ENCODE data around the gene ARHGEF12.

ARHGEF12 gene

DNA sequence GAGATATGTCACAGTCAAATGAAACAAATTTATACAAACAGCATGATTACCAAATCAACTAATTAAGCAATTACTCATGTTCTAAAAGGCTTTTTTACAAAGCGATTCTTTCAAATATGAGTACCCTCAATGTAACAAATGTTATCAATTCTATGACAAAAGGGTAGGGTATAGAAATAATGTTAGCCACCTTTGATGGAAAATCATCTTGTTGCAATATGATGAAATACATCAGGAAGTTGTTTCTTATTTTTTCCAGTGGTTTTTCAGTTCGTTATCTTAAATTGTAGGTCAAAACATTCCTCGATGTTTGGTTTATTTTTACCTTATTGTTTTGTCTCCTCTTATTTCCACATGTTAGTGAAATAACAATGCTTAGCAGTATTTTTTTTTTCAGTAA is 6.5 kb downstream of the ARHGEF12 start:
- DNase-seq: no peak

DNA sequence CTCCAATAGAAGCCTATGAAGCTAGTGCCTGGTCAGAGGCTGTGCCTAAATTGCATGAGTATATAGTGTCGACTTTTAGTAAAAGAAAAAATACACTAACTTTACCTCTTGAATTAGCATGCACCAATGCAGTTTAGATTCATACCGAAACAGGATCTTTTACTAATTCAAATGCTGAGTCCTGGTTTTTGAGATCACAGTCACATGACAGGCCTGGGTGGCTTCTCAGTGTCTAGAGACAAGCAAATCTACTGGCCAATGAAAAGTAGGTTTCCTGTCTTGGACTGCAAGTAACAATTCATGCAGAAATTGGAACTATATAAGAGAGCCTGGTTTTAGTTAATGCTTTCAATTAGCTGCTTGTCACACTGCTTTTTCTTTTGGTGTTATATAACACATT is 7.2 kb downstream of the ARHGEF12 start:
- DNase-seq: no peak

DNA sequence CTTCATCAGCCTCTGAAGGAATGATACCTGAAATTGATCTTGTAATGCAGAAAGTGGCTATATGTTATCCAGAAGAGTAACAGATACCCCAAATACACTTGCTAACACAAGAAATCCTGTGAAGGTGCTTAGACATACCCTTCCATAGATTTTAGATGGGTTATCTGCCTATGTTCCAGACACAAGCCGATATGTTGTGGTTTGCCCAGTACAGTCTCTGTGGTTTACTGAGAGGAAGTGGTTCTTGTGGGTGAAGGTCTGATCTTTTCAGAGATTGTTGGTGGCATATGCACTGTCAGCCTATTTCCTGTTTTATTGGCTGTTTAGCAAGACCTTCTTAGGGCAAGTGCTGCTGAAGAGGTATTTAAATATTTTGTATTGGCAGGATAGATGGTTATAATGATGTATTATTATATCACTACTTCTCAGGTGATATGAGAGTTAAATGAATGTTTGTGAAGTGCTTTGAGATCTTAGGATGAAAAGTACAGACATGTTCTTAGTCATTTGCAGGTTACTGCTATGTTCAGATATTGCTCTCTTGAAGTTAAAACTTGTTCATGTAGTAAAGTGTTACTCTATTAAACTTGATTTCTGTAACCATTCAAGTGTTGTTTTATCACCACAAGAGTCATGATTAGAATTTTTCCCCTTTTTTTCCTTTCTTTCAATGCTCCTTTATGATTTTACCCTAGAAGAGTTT is 8.2 kb downstream of the ARHGEF12 start:
- DNase-seq: no peak

GRCh38 chr11:120346233-120346632 is 10.0 kb downstream of the ARHGEF12 start:
- no peak for DNase-seq

- no peak for DNase-seq
These were observed 14.4 kb downstream of the ARHGEF12 start for GRCh38 chr11:120350637-120351036.

DNA sequence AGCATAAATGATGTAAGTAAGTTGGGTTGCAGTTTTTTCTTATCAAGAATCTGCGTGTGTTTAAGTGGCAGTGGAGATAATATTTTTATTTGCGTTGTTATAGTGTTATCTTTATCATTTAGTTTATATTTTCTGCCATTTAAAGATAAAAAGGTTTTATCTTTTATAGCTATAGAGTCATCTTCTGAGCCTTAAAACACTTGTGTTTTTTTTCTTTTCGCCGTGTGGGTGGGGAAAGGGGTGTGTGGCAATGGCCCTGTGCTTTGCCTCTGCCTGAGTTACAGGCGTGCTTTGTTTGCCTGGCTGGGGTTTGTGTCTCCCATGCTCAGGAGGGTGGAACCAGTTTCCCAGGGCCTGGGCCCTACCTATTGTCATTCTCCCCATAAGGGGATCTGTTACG is 16.2 kb downstream of the ARHGEF12 start:
- DNase-seq: no peak

DNA sequence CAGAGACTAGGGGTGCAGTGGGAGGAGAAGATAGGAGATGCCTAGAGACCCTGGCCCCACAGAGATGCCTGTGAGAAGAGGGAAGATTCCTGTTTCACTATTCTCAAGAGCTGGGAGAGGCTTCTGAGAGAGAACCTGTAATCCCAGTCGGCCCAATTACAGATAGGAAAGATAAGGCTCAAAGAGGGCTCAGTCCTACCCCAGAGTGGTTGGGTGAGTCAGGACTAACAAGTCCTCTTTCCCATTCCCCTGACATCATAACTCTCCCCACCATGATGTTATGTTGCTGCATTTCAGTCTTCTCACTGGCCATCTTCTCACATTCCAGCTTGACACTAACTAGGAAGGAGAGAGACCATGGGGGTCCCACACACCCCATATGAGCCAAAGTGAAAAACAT is 17.9 kb downstream of the ARHGEF12 start:
- DNase-seq: no peak

DNA sequence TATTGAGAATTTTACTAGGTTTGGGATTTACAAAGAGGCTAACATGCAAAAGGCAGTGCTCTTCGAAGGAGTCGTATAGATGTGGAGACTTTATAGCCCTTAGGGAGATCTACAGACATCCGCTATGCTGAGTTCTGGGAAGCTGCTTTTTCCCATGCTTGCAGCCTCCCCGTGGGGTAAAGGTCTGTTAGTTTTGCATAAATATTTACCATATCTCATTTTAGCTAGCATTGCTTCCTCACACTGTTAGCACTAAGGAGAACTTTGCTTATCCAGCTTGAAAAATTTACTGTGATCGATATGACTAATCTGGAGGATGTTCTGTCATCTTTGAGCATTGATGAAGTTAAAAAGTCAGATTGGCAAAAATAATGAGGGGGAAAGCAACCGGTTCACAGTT is 18.6 kb downstream of the ARHGEF12 start:
- DNase-seq: no peak

DNA sequence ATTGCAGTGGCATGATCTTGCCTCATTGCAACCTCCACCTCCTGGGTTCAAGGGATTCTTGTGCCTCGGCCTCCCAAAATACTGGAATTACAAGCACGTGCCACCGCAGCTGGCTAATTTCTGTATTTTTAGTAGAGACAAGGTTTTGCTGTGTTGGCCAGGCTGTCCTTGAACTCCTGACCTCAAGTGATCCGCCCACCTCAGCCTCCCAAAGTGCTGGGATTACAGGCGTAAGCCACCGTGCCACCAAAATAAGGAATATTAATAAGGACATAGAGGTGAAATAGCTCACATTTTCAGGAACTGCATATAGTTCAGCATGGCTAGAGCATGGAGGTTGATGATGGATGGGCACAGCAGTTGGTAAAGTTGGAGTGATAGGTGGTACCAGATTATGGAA is 21.4 kb downstream of the ARHGEF12 start:
- DNase-seq: no peak

DNA sequence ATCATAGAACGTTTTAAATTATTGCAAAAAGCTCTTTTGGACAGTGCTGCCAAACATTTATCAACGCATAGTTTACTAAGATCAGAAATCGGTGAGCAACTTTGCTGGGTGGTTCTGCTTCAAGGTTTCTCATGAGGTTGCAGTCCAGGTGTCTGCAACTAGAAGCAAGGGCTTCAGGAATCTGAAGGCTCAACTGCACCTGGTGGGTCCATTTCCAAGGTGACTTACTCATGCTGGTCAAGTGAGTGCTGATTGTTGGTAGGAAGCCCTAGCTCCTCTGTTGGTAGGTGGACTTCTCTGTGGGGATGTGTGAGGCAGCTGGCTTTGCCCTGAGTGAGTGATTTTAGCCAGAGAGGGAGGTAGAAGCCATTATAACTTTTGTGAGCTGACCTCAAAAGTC is 22.5 kb downstream of the ARHGEF12 start:
- DNase-seq: no peak

DNA sequence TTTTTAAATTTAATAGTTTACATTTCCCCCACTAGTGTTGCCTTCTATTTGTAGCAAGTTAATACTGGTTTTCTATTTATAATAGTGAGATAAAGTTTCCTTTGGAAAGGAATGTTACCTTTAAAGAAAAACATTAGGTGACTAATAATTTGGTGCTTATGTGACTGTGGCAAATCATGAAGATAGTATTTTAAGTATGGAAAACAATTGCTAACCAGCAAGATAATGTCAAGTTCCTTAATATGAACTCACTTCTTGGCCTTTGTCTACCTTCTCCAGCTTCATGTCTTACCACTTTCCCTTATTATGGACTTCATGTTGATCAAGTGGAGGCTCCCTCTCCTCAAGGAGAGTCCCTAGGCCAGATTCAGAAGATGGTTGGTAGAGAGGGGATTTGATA is 27.2 kb downstream of the ARHGEF12 start:
- no peak for DNase-seq

DNA sequence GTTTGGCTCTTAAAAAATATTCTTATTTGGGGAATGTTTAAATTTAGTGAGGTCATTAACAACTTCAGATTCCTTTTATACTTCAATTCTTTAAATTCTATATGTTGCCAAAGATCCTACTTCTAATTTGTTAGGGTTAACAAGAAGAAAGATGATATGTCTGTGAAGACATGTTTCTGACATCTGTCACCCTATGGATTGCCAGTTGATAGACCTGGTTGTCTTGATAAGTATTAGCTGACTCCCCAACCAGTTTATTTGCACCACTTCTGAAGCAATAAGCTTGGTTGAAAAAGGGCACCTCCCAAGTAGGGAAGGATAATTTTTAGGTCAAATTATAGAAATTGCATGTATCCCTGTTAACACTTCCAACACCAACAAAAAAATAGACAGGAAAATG is 29.3 kb downstream of the ARHGEF12 start:
- DNase-seq: no peak

DNA sequence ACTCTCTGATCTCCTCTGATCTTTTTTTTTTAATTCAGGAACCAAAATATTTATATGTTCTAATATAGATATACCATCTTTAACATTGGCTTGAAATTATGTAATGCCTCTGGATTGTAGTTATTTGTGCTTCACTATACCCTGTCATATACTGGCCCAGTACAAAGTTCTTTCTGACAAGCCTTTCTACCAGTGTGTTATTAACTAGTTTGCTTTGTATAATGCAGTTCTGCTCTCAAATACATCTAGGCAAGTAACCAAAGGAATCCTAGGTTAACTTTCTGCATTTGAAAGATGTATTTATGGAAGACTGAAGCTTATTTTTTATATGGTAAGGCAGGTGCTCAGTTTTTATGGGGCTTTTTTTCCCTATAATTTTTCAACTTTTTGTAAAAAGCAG is 36.1 kb downstream of the ARHGEF12 start:
- DNase-seq: no peak

DNA sequence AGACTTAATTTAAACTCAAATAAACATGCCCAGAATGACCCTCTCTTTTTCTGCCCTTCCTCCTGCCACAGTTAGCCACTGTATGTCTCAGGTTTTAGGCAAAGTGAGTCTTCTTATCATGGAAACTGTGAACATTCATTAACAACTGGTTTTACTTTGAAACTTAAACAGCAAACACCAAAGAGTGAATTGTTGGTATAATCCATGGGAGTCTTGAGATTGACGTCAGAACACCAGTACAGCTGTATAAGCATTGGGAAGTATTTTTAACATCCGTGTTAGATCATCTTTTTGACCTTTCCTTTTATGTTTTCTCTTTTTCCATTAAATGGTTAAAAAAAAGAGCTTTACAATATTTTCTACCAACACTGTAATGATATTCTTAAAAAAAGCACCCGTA is 38.9 kb downstream of the ARHGEF12 start:
- DNase-seq: no peak

GRCh38 chr11:120376547-120377182 is 40.5 kb downstream of the ARHGEF12 start:
- no peak for DNase-seq

DNA sequence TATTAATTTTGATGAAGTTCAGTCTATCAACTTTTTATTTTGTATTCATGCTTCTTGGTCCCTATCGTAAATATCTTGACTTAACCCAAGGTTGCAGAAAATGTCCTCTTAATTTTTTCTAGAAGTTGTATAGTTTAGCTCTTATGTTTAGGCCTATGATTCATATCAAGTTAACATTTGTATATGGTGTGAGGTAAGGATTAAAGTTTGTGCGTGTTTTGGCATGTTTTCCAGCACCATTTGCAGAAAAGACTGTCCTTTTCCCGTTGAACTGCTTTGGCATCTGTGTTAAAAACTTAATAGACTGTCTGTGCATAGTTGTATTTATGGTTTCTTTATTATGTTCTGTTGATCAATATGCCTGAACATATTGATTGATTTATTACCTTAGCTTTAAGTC is 42.3 kb downstream of the ARHGEF12 start:
- no peak for DNase-seq

GRCh38 chr11:120381401-120381800 is 45.2 kb downstream of the ARHGEF12 start:
- no peak for DNase-seq

- no peak for DNase-seq
These were observed 47.4 kb downstream of the ARHGEF12 start for GRCh38 chr11:120383518-120384155.

- no peak for DNase-seq
These were observed 48.3 kb downstream of the ARHGEF12 start for GRCh38 chr11:120384476-120384875.

- DNase-seq: no peak
These were observed 48.9 kb downstream of the ARHGEF12 start for GRCh38 chr11:120385110-120385509.

DNA sequence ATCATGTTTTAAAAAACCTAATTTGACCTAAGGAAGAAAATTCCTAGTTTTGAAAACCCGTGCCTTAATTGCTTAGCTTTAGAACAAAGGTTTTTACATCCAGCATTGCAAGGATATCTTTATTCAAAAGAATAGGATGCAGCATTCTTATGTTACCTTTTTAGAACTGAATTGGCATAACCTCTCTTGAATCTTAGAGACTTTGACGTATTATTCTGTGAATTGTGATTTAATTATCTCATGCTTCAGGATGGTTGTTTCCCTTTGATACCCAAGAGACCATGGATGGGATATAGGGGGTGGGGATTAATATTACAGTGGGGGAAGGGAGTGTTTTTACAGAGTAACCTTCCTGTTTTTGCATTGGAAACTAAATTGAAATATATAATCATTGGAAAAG is 49.4 kb downstream of the ARHGEF12 start:
- no peak for DNase-seq

GRCh38 chr11:120386318-120386717 is 50.1 kb downstream of the ARHGEF12 start:
- no peak for DNase-seq

GRCh38 chr11:120386774-120387371 is 50.7 kb downstream of the ARHGEF12 start:
- no peak for DNase-seq

DNA sequence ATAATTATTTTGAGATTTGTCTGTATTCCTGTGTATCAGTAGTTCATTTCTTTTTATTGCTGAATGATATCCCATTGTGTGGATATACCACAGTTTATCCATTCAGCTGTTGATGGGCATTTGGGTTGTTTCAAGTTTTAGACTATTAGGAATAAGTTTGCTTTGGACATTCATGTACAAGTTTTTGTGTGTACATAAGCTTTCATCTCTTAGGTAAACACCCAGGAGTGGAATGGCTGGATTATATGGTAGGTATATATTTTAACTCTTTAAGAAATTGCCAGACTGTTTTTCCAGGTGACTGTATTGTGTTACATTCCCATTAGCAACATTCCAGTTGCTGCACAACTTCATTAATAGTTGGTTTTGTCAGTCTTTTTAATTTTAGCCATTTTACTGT is 52.0 kb downstream of the ARHGEF12 start:
- no peak for DNase-seq

Data from cortex of kidney (tissue), 1 donor.